Mucosa of gallbladder (tissue), 1 donor: ENCODE results near the gene L3MBTL1. TPM values are rescaled to one million over a fixed set of nuclear protein-coding genes. Genes with fewer than 3 reads are reported as not detected.

Source experiments
- DNase-seq: peaks from one replicate; pipeline ENCODE4 v3.0.0-alpha.2; 2020; ENCODE audit warnings: low spot score
- total RNA-seq: library from RNA; stranded (reverse); gene quantifications from one replicate; pipeline ENCODE4 v1.2.1, GENCODE V29; 2021
- donor health status: DM: no; HTN: no; CAD: no.

The L3MBTL1 gene
- total RNA-seq, 1 donor from 2014 or later: 23.2 TPM

- DNase-seq: no peak
These were observed 28.0 kb downstream of the L3MBTL1 start for GRCh38 chr20:43535370-43536004.

- no peak for DNase-seq
These were observed 28.7 kb downstream of the L3MBTL1 start for GRCh38 chr20:43536041-43536816.

DNA sequence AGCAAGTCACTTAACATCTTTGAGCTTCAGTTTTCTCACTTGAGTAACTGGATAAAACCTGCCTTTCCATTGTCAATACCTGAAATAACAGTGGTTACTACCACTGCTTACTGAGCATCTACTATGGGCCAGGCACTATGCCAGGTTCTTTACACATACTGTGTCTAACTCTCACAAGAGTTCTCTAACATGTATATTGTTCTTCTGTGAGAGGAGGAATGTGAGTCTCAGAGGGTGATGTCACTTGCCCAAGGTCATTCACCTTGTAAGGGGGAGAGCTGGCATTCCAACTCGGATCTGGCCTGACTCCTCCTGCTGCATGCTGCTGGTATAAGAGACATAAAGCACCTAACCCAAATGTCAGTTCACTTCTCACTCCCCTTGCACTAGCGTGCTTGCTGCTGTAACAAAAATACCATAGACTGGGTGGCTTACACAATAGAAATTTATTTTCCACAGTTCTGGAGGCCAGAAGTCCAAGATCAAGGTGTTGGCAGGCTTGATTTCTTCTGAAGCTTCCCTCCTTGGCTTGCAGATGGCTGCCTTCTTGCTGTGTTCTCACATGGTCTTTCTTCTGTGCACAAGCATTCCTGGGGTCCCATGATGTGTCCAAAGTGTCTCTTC lies 29.4 kb downstream of the L3MBTL1 start:
- DNase-seq: no peak

- DNase-seq: peak; percentile 70
These were observed 30.7 kb downstream of the L3MBTL1 start for GRCh38 chr20:43537921-43538877.

DNA sequence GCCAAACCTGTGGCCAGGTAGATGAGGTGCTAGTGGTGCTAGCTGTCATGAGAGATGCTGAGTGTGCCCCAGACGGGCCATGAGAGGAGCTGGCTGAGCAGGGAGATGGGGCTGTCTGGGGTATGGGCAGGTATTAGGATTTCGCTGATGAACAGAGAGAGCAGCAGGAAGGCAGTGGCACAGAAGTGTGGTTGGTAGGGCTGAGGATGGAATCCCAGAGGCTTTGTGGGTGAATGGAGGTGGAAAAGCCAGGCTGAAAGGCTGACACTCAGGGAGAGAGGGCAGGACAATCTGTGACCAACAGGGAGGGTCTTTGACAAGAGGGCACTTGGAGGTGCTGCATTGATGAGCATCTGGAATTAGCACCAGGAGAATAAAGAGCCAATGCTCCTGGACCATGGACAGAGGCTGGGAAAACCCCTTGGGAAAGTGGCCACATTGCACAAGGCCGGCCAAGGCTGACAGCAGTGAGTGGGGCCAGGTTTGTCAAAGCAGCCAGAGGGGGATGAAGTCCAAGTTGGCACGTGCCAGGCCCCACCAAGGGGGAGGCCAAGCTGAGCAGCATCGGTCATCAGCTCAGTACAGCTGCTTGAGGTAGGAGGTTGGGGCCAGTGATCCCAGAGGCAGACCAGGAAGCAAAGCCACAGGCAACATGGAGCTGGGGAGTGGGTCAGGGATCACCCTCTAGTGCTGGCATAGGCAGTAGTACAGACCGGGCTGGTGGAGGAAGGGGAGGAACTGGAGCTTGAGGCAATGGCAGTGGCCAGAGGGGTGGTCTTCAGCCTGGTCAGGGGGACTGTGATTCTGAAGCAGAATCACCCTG lies 31.6 kb downstream of the L3MBTL1 start:
- DNase-seq: no peak

GRCh38 chr20:43539975-43540672 lies 32.6 kb downstream of the L3MBTL1 start:
- no peak for DNase-seq

DNA sequence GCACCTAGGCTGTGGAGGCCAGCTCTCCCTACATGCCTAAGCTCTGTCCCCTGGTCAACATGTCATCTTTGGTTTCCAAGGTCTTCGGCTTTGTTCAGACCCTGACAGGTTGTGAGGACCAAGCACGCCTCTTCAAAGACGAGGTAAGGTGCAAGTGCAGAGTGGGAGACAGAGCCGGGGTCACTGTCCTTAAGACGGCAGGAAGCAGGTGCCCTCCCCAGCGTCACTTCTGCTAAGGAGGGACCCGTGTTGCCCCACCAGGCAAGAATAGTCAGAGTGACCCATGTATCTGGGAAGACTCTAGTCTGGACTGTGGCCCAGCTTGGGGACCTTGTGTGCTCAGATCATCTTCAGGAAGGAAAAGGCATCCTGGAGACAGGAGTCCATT lies 33.2 kb downstream of the L3MBTL1 start:
- DNase-seq: no peak

DNA sequence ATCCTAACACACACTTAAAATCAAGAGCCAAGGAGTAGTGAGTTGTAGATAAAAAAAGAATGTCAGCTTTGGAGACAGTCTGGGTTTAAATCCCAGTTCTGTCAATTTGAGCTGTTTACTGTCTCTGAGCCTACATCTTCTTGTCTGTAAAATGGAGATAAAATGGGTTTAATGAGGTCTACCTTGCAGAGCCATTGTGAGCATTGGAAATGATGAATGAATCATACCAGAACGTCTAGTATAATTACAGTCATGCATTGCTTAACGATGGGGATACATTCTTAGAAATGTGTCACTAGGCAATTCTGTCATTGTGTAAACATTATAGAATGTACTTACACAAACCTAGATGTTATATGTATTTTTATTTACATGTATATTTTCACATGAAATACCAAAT lies 33.7 kb downstream of the L3MBTL1 start:
- DNase-seq: no peak

DNA sequence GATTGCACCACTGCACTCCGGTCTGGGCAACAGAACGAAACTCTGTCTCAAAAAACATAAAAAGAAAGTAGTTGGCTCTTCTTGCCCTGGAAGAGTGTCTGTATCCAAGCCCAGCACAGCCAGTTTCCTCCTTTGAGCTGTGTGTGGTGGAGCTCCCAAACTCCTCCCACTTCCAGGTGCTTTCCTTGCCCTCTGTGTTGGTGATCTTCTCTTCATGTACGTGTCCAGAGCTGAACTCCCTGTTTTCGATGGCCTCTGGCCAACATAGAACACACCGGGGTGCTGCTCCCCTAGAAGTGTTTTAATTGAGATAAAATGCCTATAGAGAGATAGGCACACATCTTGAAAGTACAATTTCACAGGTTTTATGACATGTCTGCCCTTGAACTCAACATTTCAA lies 34.7 kb downstream of the L3MBTL1 start:
- DNase-seq: no peak

DNA sequence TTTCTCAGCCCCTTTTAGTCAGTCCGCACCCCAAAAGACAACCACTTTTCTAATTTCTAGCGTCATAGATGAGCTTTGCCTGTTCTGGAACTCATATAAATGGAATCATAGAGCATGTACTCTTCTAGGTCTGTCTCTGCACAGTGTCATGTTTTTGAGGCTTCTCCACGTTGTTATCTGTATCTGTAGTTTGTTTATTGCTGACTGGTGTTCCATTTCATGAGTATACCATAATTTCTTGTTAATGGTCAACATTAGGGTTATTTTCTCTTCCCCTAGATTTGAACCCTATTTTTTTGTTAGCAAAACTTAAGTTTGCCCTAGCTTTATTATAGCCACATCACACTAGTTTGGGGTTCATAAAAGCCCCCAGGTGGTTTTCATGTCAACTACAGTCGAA lies 35.2 kb downstream of the L3MBTL1 start:
- DNase-seq: no peak

- DNase-seq: no peak
These were observed 35.6 kb downstream of the L3MBTL1 start for GRCh38 chr20:43543138-43543537.

- no peak for DNase-seq
These were observed 37.0 kb downstream of the L3MBTL1 start for GRCh38 chr20:43544501-43544900.

DNA sequence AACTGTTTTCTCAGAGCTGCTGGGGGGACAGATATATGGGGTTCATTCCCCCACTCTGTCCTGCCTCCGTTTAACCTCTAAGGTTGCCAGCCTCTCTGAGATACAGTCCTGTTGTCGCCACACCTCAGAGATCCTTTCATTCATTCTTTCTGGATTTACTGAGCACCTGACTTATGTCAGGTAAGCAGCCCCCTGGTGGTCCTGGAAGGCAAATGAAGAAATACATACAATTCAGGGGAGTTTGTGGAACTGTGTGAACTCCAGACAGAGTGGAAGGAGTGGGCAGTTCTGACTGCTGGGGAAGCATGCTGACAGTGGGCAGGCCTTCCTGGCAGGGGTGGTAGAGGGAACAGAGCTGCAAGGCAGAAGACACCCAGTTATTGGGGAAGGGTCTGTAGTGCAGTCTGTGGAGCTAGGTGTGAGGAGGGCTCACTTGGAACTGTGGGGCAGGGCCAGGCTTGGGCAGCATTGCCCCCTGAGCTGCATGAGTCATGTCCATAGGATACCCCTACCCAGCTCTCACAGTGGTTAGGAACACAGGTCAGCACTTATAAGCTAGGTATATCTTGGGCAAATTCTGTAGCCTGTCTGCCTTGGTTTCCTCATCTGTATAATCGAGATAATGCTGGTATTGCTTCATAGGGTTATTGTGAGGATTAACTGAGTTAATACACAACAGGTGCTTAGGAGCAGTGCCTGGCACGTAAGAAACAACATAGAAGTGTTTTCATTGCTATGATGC lies 38.5 kb downstream of the L3MBTL1 start:
- DNase-seq: no peak

- DNase-seq: no peak
These were observed 40.9 kb downstream of the L3MBTL1 start for GRCh38 chr20:43548273-43548880.

GRCh38 chr20:43549416-43550065 lies 42.0 kb downstream of the L3MBTL1 start:
- DNase-seq: no peak

DNA sequence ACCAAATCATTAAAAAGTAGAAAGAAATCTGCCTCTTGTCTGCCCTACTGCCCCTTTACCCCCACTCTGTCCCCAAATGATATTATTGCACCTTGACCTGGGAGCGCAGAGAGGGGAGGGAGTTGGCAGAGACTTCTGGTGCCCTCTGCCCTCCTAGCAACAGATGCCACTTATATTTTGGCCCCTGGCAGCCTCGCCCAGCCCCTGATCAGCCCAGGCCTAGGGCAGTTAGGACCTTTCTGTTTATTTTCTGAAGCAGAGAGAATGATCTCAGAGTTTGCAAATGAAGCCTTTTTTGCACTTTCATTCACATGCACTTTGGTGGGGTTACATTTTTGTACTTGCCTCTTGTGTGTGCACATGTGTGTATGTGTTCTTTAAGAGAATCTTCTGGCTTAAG lies 43.0 kb downstream of the L3MBTL1 start:
- DNase-seq: no peak

- no peak for DNase-seq
These were observed 46.9 kb downstream of the L3MBTL1 start for GRCh38 chr20:43554369-43554768.

DNA sequence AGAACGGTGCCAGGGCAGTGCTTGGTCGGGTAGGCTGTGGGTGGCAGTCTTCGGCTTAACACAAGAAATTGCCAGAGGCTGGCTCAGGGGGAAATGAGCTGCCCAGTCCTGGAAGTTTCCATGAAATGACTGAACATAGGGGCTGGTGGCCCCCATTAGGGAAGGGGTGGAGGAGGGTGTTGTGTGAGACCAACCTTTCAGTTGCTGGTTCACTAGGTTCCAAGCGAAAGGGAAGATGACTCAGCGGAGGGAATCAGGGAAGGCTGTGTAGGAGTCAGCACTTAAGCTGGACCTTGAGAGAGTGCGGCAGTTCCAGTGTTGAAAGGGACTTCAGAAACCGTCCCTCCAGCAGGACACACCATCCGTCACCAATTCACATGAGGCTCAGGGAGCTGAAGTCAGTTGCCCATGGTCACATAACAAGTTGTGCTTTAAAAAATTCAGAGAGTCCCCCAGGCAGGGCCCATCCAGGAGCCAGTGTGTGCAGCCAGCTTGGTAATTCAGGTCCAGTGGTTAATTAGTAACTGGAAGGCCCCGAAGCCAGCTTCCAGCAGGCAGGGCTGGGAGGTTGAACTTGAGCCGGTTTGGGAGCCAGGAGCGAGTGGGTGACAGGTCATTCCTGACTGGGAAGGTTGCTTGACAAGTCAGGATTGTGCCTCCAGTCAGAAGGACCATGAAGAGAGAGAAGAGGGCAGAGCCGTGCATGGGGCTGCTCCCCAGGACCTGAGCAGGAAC lies 51.1 kb downstream of the L3MBTL1 start, which contains the start of gene SGK2:
TSS of gene SGK2 (plus strand) at position 616 of the 735 bp plus-strand sequence. CDS start 7,469 bp downstream, outside the sequence.
- DNase-seq: peak; percentile 83
